H1 (cell line): ENCODE measurements around the gene CAMSAP1. TPM values are rescaled to one million over a fixed set of nuclear protein-coding genes. Genes with fewer than 3 reads are reported as not detected.

Experiments
- CTCF ChIA-PET: fragments of 300-600 bp; sonication (Branson Sonifier 250); formaldehyde crosslinking; loops from one replicate; lab custom pipeline; 2021; ENCODE audit not compliant: partially characterized antibody; lab: Charles Lee
- POLR2A ChIA-PET: fragments of 300-600 bp; sonication (Branson Sonifier 250); formaldehyde crosslinking; loops from one replicate; lab custom pipeline; 2021; ENCODE audit warnings: inconsistent platforms; ENCODE audit not compliant: partially characterized antibody; lab: Charles Lee
- DNase-seq, 2 experiments: peaks; one replicate each; pipeline versions ENCODE4 v3.0.0 to v3.0.0-alpha.2; 2010 to 2022; ENCODE audit warnings: low spot score in 2 of 2, low read depth in 1 of 2, mixed read lengths in 1 of 2
- FAIRE-seq: peaks from 2 replicates; lab custom pipeline; 2011; peaks lifted over from hg19 to GRCh38; lab: Jason Lieb, UNC
- H2AFZ ChIP-seq: 2 replicates; pipeline ENCODE4 v1.8.1; 2012; ENCODE audit warnings: low read length, inconsistent platforms
- H2AK5ac ChIP-seq: 2 replicates; pipeline ENCODE4 v1.6.1; 2013; ENCODE audit warnings: low read depth, low read length
- H2BK120ac ChIP-seq: replicated peaks from 2 replicates; pipeline ENCODE3; 2013; ENCODE audit warnings: low read depth, low read length, inconsistent platforms
- H2BK12ac ChIP-seq: 2 replicates; pipeline ENCODE4 v1.6.1; 2013; ENCODE audit warnings: low read depth, low read length
- H2BK15ac ChIP-seq: 2 replicates; pipeline ENCODE4 v1.6.1; 2013; ENCODE audit warnings: low read length
- H2BK20ac ChIP-seq: 2 replicates; pipeline ENCODE4 v1.6.1; 2013; ENCODE audit warnings: low read length
- H2BK5ac ChIP-seq: 2 replicates; pipeline ENCODE4 v1.6.1; 2013; ENCODE audit warnings: low read depth, low read length
- H3K14ac ChIP-seq: 2 replicates; pipeline ENCODE4 v1.6.1; 2013; ENCODE audit warnings: inconsistent platforms; ENCODE audit not compliant: insufficient read length
- H3K18ac ChIP-seq: 2 replicates; pipeline ENCODE4 v1.6.1; 2013; ENCODE audit warnings: low read length; ENCODE audit errors: extremely low read depth
- H3K23ac ChIP-seq: 2 replicates; pipeline ENCODE4 v1.6.1; 2013; ENCODE audit warnings: inconsistent platforms; ENCODE audit not compliant: insufficient read length
- H3K23me2 ChIP-seq: 2 replicates; pipeline ENCODE4 v1.6.1; 2013; ENCODE audit warnings: low read depth, low read length
- H3K27ac ChIP-seq: 2 replicates; pipeline ENCODE4 v1.6.1; 2011; ENCODE audit warnings: low read depth, low read length, inconsistent platforms
- H3K27me3 ChIP-seq, 4 experiments: replicated peaks in 1 of 4; 1 replicate in 1 of 4; 2 replicates in 3 of 4; pipeline versions ENCODE4 v1.6.1 to v1.8.1; 2011 to 2013; ENCODE audit warnings: low read length in 3 of 4, mild to moderate bottlenecking in 3 of 4, inconsistent platforms in 2 of 4, mixed read lengths in 2 of 4, moderate library complexity in 1 of 4; ENCODE audit not compliant: control insufficient read depth in 3 of 4, insufficient read depth in 3 of 4; ENCODE audit errors: extremely low read depth in 1 of 4
- H3K36me3 ChIP-seq, 4 experiments: 2 replicates each; pipeline versions ENCODE4 v1.6.1 to v1.8.1; 2011 to 2013; ENCODE audit warnings: mild to moderate bottlenecking in 4 of 4, low read length in 3 of 4, moderate library complexity in 2 of 4, control low read depth in 1 of 4, inconsistent platforms in 1 of 4; ENCODE audit not compliant: insufficient read depth in 4 of 4, control insufficient read depth in 2 of 4
- H3K4ac ChIP-seq: replicated peaks from 2 replicates; pipeline ENCODE3; 2013; ENCODE audit warnings: low read length, low read depth, mixed read lengths, inconsistent platforms; ENCODE audit not compliant: insufficient read length
- H3K4me1 ChIP-seq, 4 experiments: replicated peaks in 1 of 4; 1 replicate in 1 of 4; 2 replicates in 3 of 4; pipeline versions ENCODE4 v1.6.1 to v1.8.1; 2011 to 2013; ENCODE audit warnings: low read length in 3 of 4, inconsistent platforms in 2 of 4, mixed read lengths in 1 of 4; ENCODE audit not compliant: insufficient read depth in 4 of 4, control insufficient read depth in 3 of 4
- H3K4me2 ChIP-seq, 2 experiments: 2 replicates each; pipeline versions ENCODE4 v1.6.1 to v1.8.1; 2011 to 2013; ENCODE audit warnings: low read depth in 2 of 2, low read length in 2 of 2, control low read depth in 1 of 2, inconsistent platforms in 1 of 2, mild to moderate bottlenecking in 1 of 2; ENCODE audit not compliant: insufficient read depth in 1 of 2
- H3K4me3 ChIP-seq, 4 experiments: fragments of 200-600, 300-600 bp in 1 of 4; sonication (generic), shearing (Covaris generic), sonication (Bioruptor Twin) in 1 of 4; 2 replicates each; pipeline versions ENCODE4 v1.5.1 to v1.8.1; 2011 to 2016; ENCODE audit warnings: low read length in 4 of 4, low read depth in 3 of 4, control low read depth in 2 of 4, inconsistent platforms in 2 of 4, mild to moderate bottlenecking in 2 of 4, mixed read lengths in 1 of 4, moderate library complexity in 1 of 4; ENCODE audit not compliant: insufficient read depth in 2 of 4; ENCODE audit errors: extremely low read depth in 1 of 4
- H3K56ac ChIP-seq: replicated peaks from 2 replicates; pipeline ENCODE3; 2013; ENCODE audit warnings: low read depth, mild to moderate bottlenecking, mixed read lengths, low read length, inconsistent platforms; ENCODE audit not compliant: insufficient read length
- H3K79me1 ChIP-seq: 2 replicates; pipeline ENCODE4 v1.6.1; 2013; ENCODE audit warnings: low read depth, low read length, control low read depth
- H3K79me2 ChIP-seq, 2 experiments: 2 replicates each; pipeline versions ENCODE4 v1.6.1 to v1.8.1; 2012 to 2013; ENCODE audit warnings: low read length in 2 of 2, mild to moderate bottlenecking in 2 of 2, inconsistent platforms in 1 of 2; ENCODE audit not compliant: insufficient read depth in 2 of 2, control insufficient read depth in 1 of 2
- H3K9ac ChIP-seq, 4 experiments: replicated peaks in 1 of 4; 1 replicate in 1 of 4; 2 replicates in 3 of 4; pipeline versions ENCODE4 v1.6.1 to v1.8.1; 2011 to 2013; ENCODE audit warnings: low read depth in 3 of 4, low read length in 3 of 4, control low read depth in 2 of 4, mild to moderate bottlenecking in 2 of 4, moderate library complexity in 2 of 4, inconsistent platforms in 1 of 4; ENCODE audit errors: extremely low read depth in 1 of 4
- H3K9me3 ChIP-seq, 2 experiments: 2 replicates each; pipeline versions ENCODE4 v1.6.1 to v1.8.1; 2012 to 2013; ENCODE audit warnings: mild to moderate bottlenecking in 2 of 2, moderate library complexity in 2 of 2, control low read depth in 1 of 2, inconsistent platforms in 1 of 2, low read depth in 1 of 2, low read length in 1 of 2, mixed read lengths in 1 of 2; ENCODE audit not compliant: insufficient read depth in 2 of 2
- H4K20me1 ChIP-seq, 2 experiments: replicated peaks in 1 of 2; 2 replicates each; pipeline versions ENCODE3 to v1.8.1; 2011 to 2013; ENCODE audit warnings: inconsistent platforms in 2 of 2, low read length in 2 of 2, mild to moderate bottlenecking in 1 of 2; ENCODE audit not compliant: insufficient read depth in 2 of 2, control insufficient read depth in 1 of 2
- H4K5ac ChIP-seq: 2 replicates; pipeline ENCODE4 v1.6.1; 2013; ENCODE audit warnings: low read length, low read depth, mixed read lengths, inconsistent platforms; ENCODE audit not compliant: insufficient read length
- H4K8ac ChIP-seq: 2 replicates; pipeline ENCODE4 v1.8.0; 2013; ENCODE audit warnings: mild to moderate bottlenecking, moderate library complexity, low read length, inconsistent platforms; ENCODE audit not compliant: insufficient read depth; ENCODE audit errors: extremely low read depth
- H4K91ac ChIP-seq: replicated peaks from 2 replicates; pipeline ENCODE3; 2013; ENCODE audit warnings: low read length, mixed read lengths, inconsistent platforms; ENCODE audit not compliant: insufficient read length
- TAF1 ChIP-seq: IDR thresholded peaks from 2 replicates; pipeline ENCODE4 v1.6.1; 2011; ENCODE audit warnings: mild to moderate bottlenecking, low read depth, low read length
- WGBS, 2 experiments: shearing (Covaris generic) in 1 of 2; methylation state at CpG; one replicate each; pipeline versions ENCODE4 v1.1.6 to v1.1.7; 2013 to 2015; ENCODE audit warnings: low lambda C conversion rate in 2 of 2, mixed read lengths in 2 of 2, inconsistent platforms in 1 of 2, low coverage in 1 of 2, missing lambda C conversion rate in 1 of 2; ENCODE audit not compliant: insufficient replicate concordance in 2 of 2, insufficient coverage in 1 of 2, insufficient read length in 1 of 2; ENCODE audit errors: extremely low coverage in 1 of 2, missing lambda C conversion rate in 1 of 2; 5-methylcytosine and 5-hydroxymethylcytosine counted together
- polyA plus RNA-seq, 7 experiments: library from polyadenylated mRNA; depleted of rRNA in 3 of 7; stranded (reverse) in 5 of 7; unstranded in 2 of 7; fragments of >200 nt in 5 of 7; fragments of 200-250 nt in 2 of 7; gene quantifications; 1 replicate in 5 of 7; 2 replicates in 1 of 7; 4 replicates in 1 of 7; pipeline versions ENCODE4 v1.2.1 to v1.2.3, GENCODE V29; 2011 to 2013; ENCODE audit warnings: missing spikeins in 2 of 7, mixed read lengths in 2 of 7
- total RNA-seq: library from RNA; stranded (reverse); fragmentation: NEBNext Ultra II Directional; extraction: Animal tissue kit (Norgen Biotek cat#: 25700); gene quantifications from 2 replicates; pipeline ENCODE4 v1.2.1, GENCODE V29; 2021

Gene CAMSAP1
- total and polyA plus RNA-seq, 2 of the 8 experiments (the other 6 are each of a cell fraction or from before 2014, with no cell fraction given), result 13.4 to 44.0 TPM

- 100% methylated on average over 4 of the region's 4 CpGs; no CpG with 5 or more reads in 1 of the 2 experiments for WGBS, 2 experiments
- Histone ChIP-seq H2BK12ac (no peak overlapping the region), H3K27ac (no peak overlapping the region), H2AK5ac (no peak overlapping the region), H3K4me2 (no peak overlapping the region), H4K91ac (no peak overlapping the region), H3K36me3 (peaks cover 12 to 53% (median 27%) of the 10 kb centered on the region in 4 experiments), H2AFZ (no peak overlapping the region), H3K56ac (no peak overlapping the region), H4K20me1 (peaks cover 6 to 9% of the 10 kb centered on the region in 2 experiments), H4K5ac (no peak overlapping the region), H3K4me1 (no peaks in the 10 kb centered on the region; a peak in 1 of 7 replicates), H2BK15ac (no peak overlapping the region), H3K4me3 (no peak overlapping the region), H3K79me2 (no peaks in the 10 kb centered on the region), H3K4ac (no peak overlapping the region), H2BK5ac (no peak overlapping the region), H2BK20ac (no peak overlapping the region), H4K8ac (no peak overlapping the region), H3K9ac (no peak overlapping the region), H3K14ac (no peak overlapping the region), H3K18ac (no peak overlapping the region), H3K23ac (no peak overlapping the region), H3K9me3 (no peaks in the 10 kb centered on the region), H3K27me3 (no peaks in the 10 kb centered on the region), H3K79me1 (peaks cover 2% of the 10 kb centered on the region; the same call in 1 of the 2 replicates), H2BK120ac (no peak overlapping the region), H3K23me2 (peaks cover 3% of the 10 kb centered on the region; the same call in 1 of the 2 replicates)
- POLR2A ChIA-PET, result no interaction called here
- TF ChIP-seq TAF1, result no peak
- no peak for DNase-seq
- CTCF ChIA-PET, result interaction anchor here (0.6 to 1.2 kb wide), 2 partner anchors 15 to 43 kb away, joined by 3 to 4 read pairs; no protein-coding TSS in a partner anchor
- no peak for FAIRE-seq
Measured at GRCh38 chr9:135948968-135949367, 41.6 kb upstream of the CAMSAP1 start.
